ENCODE data around the gene PISD. TPM values are rescaled to one million over a fixed set of nuclear protein-coding genes. Genes with fewer than 3 reads are reported as not detected.

PISD gene
- total RNA-seq, 1 donor from 2014 or later: 18.1 TPM

- Mint-ChIP-seq H3K36me3 (peaks cover 24% of the 10 kb centered on the region), H3K4me3 (no peak overlapping the region), H3K27ac (no peak overlapping the region), H3K27me3 (ENCODE audit: insufficient read depth, low read depth) (no peaks in the 10 kb centered on the region), H3K9me3 (no peaks in the 10 kb centered on the region), H3K4me1 (no peaks in the 10 kb centered on the region)
- Histone ChIP-seq H3K9ac (no peak overlapping the region), H3K27me3 (no peaks in the 10 kb centered on the region), H3K36me3 (peaks cover 21% of the 10 kb centered on the region), H3K27ac (no peak overlapping the region), H3K79me2 (ENCODE audit: low read depth) (no peaks in the 10 kb centered on the region), H3K4me2 (no peak overlapping the region), H3K4me1 (no peaks in the 10 kb centered on the region), H3K4me3 (no peak overlapping the region), H3K9me3 (ENCODE audit: low read depth) (no peaks in the 10 kb centered on the region), H2AFZ (replicated peaks) (no peak overlapping the region), H4K20me1 (ENCODE audit: low read depth) (no peaks in the 10 kb centered on the region), H3F3A (ENCODE audit: low read depth) (no peaks in the 10 kb centered on the region)
- DNase-seq (ENCODE audit: low spot score): no peak
- TF ChIP-seq EZH2phosphoT487 (IDR thresholded peaks at IDR 0.05) (no peak), CTCF (IDR thresholded peaks at IDR 0.05) (no peak), EZH2 (IDR thresholded peaks at IDR 0.05) (no peak)
Measured at GRCh38 chr22:31692186-31692886, 30.3 kb upstream of the PISD start.

- H3K4me1 Mint-ChIP-seq: no peaks in the 10 kb centered on the region
- DNase-seq (ENCODE audit: low spot score): no peak
Measured at GRCh38 chr22:31691408-31691807, 29.4 kb upstream of the PISD start.

GRCh38 chr22:31683181-31684105, 21.4 kb upstream of the PISD start:
- no peak for TF ChIP-seq EZH2phosphoT487 (IDR thresholded peaks at IDR 0.05)
- TF ChIP-seq EZH2 (IDR thresholded peaks at IDR 0.05): no peak
- no peak for TF ChIP-seq CTCF (IDR thresholded peaks at IDR 0.05)

More at GRCh38 chr22:31691408-31691807, 29.4 kb upstream of the PISD start:
- no peaks in the 10 kb centered on the region for H3K79me2 ChIP-seq (ENCODE audit: low read depth)
- H3K4me2 ChIP-seq: no peak overlapping the region
- H3K27ac ChIP-seq: no peak overlapping the region
- no peaks in the 10 kb centered on the region for H3K4me1 ChIP-seq
- H3K4me3 ChIP-seq: no peak overlapping the region
- H3K27me3 ChIP-seq: no peaks in the 10 kb centered on the region
- peaks cover 25% of the 10 kb centered on the region for H3K36me3 ChIP-seq
- H3K9me3 Mint-ChIP-seq: no peaks in the 10 kb centered on the region
- H4K20me1 ChIP-seq (ENCODE audit: low read depth): no peaks in the 10 kb centered on the region
- H3K36me3 Mint-ChIP-seq: peaks cover 23% of the 10 kb centered on the region
- no peak overlapping the region for H2AFZ ChIP-seq (replicated peaks)
- no peak overlapping the region for H3K4me3 Mint-ChIP-seq
- H3K9me3 ChIP-seq (ENCODE audit: low read depth): no peaks in the 10 kb centered on the region
- no peaks in the 10 kb centered on the region for H3K27me3 Mint-ChIP-seq (ENCODE audit: insufficient read depth, low read depth)
- H3K9ac ChIP-seq: no peak overlapping the region
- TF ChIP-seq EZH2phosphoT487 (IDR thresholded peaks at IDR 0.05) (no peak), CTCF (IDR thresholded peaks at IDR 0.05) (no peak)
- no peak overlapping the region for H3K27ac Mint-ChIP-seq
- no peaks in the 10 kb centered on the region for H3F3A ChIP-seq (ENCODE audit: low read depth)

More at GRCh38 chr22:31683181-31684105, 21.4 kb upstream of the PISD start:
- Mint-ChIP-seq H3K27me3 (ENCODE audit: insufficient read depth, low read depth) (peaks cover 5% of the 10 kb centered on the region), H3K4me3 (no peak overlapping the region), H3K4me1 (no peaks in the 10 kb centered on the region), H3K27ac (peak overlapping the region; percentile 44), H3K9me3 (no peaks in the 10 kb centered on the region), H3K36me3 (peaks cover 22% of the 10 kb centered on the region)
- H3F3A ChIP-seq (ENCODE audit: low read depth): peaks cover 24% of the 10 kb centered on the region
- DNase-seq (ENCODE audit: low spot score): no peak
- H4K20me1 ChIP-seq (ENCODE audit: low read depth): no peaks in the 10 kb centered on the region
- no peak overlapping the region for H3K4me3 ChIP-seq
- no peak overlapping the region for H2AFZ ChIP-seq (replicated peaks)
- H3K4me2 ChIP-seq: no peak overlapping the region
- no peaks in the 10 kb centered on the region for H3K4me1 ChIP-seq
- no peak overlapping the region for H3K27ac ChIP-seq
- no peak overlapping the region for H3K9ac ChIP-seq
- no peaks in the 10 kb centered on the region for H3K9me3 ChIP-seq (ENCODE audit: low read depth)
- H3K27me3 ChIP-seq: no peaks in the 10 kb centered on the region
- H3K79me2 ChIP-seq (ENCODE audit: low read depth): no peaks in the 10 kb centered on the region
- peaks cover 7% of the 10 kb centered on the region for H3K36me3 ChIP-seq

Data from neural progenitor cell (in vitro differentiated cells).